GM12873 (cell line): ENCODE measurements around the gene SYPL2.

Source experiments
- CTCF ChIP-seq: IDR thresholded peaks from 2 replicates; pipeline ENCODE4 v1.5.1; 2012; ENCODE audit warnings: low read depth, mild to moderate bottlenecking, moderate library complexity, low read length, control low read depth; ENCODE audit not compliant: insufficient read depth; ENCODE audit errors: missing control alignments

SYPL2 gene

GRCh38 chr1:109488201-109488600 lies 21.9 kb downstream of the SYPL2 start:
- TF ChIP-seq CTCF, result no peak

- no peak for TF ChIP-seq CTCF
These were observed 22.4 kb downstream of the SYPL2 start for GRCh38 chr1:109488696-109489095.

GRCh38 chr1:109490029-109490933 lies 23.9 kb downstream of the SYPL2 start:
- TF ChIP-seq CTCF, result peak; percentile 87

- TF ChIP-seq CTCF, result no peak
These were observed 24.6 kb downstream of the SYPL2 start for GRCh38 chr1:109490934-109491302.

- no peak for TF ChIP-seq CTCF
These were observed 25.0 kb downstream of the SYPL2 start for GRCh38 chr1:109491372-109491771.

- no peak for TF ChIP-seq CTCF
These were observed 26.4 kb downstream of the SYPL2 start for GRCh38 chr1:109492779-109493178.

- TF ChIP-seq CTCF, result no peak
These were observed 26.9 kb downstream of the SYPL2 start for GRCh38 chr1:109493227-109493626.
